NB4 (cell line): Measurements from ENCODE around the gene PSMD9.

Experiments
- DNase-seq: peaks from one replicate; pipeline ENCODE4 v3.0.0; 2010; ENCODE audit warnings: low read depth
- H3K4me3 ChIP-seq: one replicate; pipeline ENCODE4 v1.5.1; 2011; ENCODE audit warnings: mild to moderate bottlenecking, low read depth, low read length, moderate library complexity
- MYC ChIP-seq: IDR thresholded peaks from 2 replicates; pipeline ENCODE4 v1.6.1; 2011; ENCODE audit warnings: low read depth, low read length
- POLR2A ChIP-seq: IDR thresholded peaks from 2 replicates; pipeline ENCODE4 v1.6.1; 2011; ENCODE audit warnings: mild to moderate bottlenecking; ENCODE audit not compliant: insufficient read length; ENCODE audit errors: extremely low read depth
- TF ChIP-seq, protein P1 (sequence below): IDR thresholded peaks from 2 replicates; pipeline ENCODE4 v1.6.1; 2011; ENCODE audit warnings: low read depth, low read length
- TF ChIP-seq, protein P2 (sequence below): IDR thresholded peaks from one replicate; pipeline ENCODE4 v1.5.1; 2012; ENCODE audit warnings: low read depth, low read length

The PSMD9 gene

DNA sequence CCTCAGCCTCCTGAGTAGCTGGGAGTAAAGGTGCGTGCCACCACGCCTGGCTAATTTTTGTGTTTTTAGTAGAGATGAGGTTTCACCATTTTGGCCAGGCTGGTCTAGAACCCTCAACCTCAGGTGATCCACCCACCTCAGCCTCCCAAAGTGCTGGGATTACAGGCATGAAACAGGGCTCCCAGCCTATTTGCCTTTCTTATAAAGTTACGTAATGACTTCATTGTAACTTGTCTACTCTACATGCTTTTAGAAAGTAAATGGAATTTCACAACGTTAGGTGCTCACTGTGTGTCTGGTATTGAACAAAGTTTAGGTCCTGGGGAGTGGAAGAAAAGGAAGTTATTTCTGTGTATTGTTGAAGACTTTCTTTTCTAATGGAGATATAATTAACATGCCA is 42.3 kb downstream of the PSMD9 start:
- peak; percentile 26 for DNase-seq
- no peak overlapping the region for H3K4me3 ChIP-seq
- TF ChIP-seq, protein P1, sequence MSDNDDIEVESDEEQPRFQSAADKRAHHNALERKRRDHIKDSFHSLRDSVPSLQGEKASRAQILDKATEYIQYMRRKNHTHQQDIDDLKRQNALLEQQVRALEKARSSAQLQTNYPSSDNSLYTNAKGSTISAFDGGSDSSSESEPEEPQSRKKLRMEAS, result no peak
- TF ChIP-seq POLR2A (no peak), MYC (no peak)
- TF ChIP-seq, protein P2, sequence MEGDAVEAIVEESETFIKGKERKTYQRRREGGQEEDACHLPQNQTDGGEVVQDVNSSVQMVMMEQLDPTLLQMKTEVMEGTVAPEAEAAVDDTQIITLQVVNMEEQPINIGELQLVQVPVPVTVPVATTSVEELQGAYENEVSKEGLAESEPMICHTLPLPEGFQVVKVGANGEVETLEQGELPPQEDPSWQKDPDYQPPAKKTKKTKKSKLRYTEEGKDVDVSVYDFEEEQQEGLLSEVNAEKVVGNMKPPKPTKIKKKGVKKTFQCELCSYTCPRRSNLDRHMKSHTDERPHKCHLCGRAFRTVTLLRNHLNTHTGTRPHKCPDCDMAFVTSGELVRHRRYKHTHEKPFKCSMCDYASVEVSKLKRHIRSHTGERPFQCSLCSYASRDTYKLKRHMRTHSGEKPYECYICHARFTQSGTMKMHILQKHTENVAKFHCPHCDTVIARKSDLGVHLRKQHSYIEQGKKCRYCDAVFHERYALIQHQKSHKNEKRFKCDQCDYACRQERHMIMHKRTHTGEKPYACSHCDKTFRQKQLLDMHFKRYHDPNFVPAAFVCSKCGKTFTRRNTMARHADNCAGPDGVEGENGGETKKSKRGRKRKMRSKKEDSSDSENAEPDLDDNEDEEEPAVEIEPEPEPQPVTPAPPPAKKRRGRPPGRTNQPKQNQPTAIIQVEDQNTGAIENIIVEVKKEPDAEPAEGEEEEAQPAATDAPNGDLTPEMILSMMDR, result no peak

DNA sequence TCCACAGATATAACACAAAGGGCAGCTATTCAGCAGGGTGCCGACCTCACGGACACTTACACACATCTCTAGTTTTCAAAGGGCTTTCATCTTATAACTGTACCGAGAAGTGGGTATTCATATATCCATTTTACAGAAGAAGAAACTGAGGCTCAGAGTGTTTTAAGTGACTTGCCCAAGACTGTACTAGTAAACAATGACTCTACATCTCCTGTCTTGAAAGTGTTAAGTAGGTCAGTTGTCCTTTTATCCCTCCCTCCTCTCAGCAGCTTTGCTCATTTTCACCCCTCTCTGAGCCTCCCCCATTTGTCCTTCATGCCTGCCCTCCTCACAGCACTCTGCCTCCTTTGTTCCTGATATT is 43.6 kb downstream of the PSMD9 start:
- DNase-seq, result no peak
- no peak overlapping the region for H3K4me3 ChIP-seq
- TF ChIP-seq, protein P2, result no peak
- TF ChIP-seq, protein P1, result no peak
- TF ChIP-seq POLR2A (no peak), MYC (no peak)

DNA sequence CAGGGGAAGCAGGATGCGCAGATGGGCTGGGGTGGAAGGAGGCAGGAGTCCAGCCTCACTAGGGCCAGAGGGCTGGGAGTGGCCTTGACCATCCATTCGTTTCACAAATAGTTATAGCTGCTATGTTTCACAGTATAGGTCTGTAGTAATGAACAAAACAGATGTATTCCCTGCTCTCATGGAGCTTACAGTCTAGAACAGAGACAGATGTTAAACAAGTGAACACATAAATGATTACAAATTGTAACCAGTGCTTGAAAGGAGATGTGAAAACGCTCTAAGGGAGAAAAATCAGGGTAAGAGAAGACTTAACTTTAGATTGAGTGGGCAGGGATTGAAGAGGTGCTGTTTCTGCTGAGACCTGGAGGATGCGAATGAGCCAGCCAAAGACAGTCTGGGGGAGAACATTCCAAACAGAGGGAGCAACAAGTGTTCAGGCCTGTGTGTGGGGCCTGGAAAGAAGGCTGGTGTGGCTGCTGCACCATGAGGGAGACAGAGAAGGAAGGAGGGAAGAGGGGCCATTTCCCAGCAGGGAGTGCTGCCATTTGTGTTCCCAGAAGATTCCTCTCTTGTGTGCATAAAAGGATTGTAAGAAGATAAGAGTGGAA is 44.4 kb downstream of the PSMD9 start:
- H3K4me3 ChIP-seq, result no peak overlapping the region
- TF ChIP-seq, protein P2, result no peak
- TF ChIP-seq, protein P1, result no peak
- TF ChIP-seq MYC (no peak), POLR2A (no peak)
- no peak for DNase-seq

DNA sequence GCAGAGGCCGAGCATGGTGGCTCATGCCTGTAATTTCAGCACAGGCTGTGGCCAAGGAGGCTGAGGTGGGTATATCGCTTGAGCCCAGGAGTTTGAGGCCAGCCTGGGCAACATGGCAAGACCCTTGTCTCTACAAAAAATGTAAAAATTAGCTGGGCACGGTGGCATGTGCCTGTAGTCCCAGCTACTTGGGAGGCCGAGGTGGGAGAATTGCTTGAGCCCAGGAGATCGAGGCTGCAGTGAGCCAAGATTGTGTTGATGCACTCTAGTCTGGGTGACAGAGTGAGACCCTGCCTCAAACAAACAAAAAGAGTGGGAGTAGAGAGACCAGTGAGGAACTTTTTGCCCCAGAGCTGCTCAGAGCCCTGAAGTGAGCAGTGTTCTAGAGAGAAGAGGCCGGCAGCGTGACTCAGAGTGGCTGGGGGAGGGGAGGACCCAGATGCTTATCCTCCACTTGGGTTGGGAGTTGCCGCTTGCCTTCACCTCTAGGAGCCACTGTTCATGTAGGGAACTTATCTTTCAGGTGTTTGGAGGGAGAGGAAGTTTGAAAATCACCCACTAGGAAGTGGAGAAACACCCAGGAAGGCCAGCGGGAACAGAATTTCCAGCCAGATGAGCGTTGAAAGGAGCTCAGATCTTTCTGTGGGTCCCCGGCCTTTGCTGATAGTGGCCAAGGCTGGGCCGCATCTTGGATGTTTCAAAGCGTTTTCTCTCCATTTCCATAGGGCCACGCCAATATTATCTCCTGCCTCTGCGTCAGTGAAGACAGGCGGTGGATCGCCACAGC is 45.1 kb downstream of the PSMD9 start:
- H3K4me3 ChIP-seq, result no peak overlapping the region
- DNase-seq, result peak; percentile 34
- no peak for TF ChIP-seq POLR2A
- TF ChIP-seq, protein P1, result no peak
- TF ChIP-seq MYC, result no peak
- TF ChIP-seq, protein P2, result no peak

DNA sequence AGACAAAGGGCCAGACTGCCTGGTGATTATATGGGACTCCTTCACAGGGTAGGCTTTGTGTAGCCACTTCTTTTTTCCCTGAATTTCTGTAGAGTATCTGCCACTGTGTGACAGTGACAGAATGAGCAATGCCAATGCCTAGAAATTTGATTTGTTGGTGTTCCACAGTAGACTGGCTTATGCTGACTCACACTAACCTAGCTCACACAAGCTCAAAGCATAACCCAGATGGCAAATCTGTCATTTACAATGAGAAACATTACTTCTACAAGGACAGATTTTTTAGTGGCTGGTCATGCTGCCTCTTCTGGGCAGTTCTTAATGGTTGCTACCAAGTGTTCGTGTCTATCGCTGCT is 45.7 kb downstream of the PSMD9 start:
- H3K4me3 ChIP-seq, result no peak overlapping the region
- TF ChIP-seq, protein P1, result no peak
- no peak for TF ChIP-seq POLR2A
- no peak for TF ChIP-seq MYC
- TF ChIP-seq, protein P2, result no peak
- no peak for DNase-seq
